SKM-1 (cell line): Measurements from ENCODE around the gene SDF4.
"Not testable (repeated sequence)": the region's sequence is repeated elsewhere in the genome, so short reads cannot be mapped to it uniquely, and the experiment has no call there.

ENCODE experiments used
- DNase-seq: peaks from one replicate; lab custom pipeline; 2025; ENCODE audit not compliant: unreplicated experiment; lab: John Stamatoyannopoulos, UW

The SDF4 gene

DNA sequence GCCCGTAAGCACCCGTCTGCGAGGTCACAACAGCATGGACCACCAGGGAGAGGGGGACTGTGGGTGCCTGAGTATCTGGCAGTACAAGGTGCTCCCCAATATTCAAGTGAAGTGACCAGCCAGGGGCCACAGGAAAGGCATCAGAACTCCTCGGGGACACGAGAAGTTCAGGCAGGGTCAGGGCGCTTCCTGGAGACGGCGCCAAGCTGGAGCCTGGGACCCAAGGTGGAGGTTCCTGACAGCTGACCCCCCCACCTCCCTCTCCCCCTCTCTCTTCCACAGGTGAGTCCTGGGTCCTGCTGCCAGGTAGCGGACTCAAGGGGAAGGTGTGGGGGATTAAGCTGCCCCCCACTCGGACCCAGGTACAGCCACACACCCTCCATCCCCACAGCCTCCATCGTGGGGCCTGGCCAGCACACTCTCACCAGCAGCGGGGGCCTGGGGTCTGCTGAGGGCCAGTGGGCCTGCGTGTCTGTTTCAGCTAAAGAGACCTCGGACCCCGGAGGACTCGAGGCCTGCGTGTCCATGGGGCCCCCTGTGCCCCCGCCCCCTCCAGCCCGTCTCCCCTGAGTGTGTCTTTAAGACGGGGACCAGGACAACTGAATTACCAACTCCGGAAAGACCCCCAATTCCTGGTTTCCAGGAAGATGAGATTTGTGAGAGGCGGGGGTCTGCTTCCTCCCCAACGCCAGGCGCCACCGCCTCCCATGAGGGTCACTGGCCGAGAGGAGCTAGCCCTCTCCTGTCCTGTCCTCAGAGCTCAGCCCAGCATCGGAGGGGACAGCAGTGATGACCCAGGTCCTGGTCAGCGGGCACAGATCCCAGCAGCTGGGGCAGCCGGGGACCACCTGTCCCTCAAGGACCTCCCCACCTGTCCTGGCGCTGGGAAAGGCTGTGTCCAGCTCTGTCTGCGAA is 31.6 kb downstream of the SDF4 start:
- DNase-seq = no peak

DNA sequence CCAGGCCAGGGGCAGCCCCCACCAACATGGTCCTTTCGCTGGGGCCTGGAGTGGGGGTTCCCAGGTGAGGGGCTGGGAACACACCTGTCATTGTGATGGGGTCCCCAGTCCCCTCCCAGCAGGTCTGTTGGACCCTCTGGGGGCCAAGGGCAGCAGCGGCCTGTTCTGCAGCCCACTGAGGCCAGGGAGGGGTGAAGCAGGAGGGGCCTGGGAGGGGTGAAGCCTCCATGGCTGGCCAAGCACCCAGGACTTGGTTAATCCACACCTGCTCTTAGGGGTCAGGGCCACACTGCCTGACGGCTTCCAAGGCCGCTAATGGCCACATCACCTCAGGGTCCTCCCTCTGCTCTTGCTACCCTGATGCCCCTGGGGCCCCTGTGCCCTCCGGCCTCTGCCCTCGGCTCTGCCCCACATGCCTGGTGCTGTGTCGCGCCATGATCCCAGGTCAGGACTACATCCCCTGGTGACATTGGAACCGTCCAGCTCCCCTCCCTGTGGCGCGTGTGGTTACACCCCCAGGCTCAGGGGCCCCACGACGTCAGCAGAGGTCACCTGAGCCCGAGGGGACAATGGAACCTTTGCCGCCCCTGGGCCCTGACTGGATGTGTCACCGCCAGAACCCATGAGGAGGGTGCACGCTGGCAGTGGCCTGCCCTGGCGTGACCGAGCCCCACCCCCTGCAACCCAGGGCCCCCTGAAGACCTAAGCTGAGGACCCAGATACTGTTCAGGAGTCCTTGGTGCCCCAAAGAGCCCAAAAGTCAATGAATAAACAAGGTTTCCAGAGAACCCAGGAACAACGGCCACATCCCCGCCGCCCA is 32.5 kb downstream of the SDF4 start:
- no peak for DNase-seq

DNA sequence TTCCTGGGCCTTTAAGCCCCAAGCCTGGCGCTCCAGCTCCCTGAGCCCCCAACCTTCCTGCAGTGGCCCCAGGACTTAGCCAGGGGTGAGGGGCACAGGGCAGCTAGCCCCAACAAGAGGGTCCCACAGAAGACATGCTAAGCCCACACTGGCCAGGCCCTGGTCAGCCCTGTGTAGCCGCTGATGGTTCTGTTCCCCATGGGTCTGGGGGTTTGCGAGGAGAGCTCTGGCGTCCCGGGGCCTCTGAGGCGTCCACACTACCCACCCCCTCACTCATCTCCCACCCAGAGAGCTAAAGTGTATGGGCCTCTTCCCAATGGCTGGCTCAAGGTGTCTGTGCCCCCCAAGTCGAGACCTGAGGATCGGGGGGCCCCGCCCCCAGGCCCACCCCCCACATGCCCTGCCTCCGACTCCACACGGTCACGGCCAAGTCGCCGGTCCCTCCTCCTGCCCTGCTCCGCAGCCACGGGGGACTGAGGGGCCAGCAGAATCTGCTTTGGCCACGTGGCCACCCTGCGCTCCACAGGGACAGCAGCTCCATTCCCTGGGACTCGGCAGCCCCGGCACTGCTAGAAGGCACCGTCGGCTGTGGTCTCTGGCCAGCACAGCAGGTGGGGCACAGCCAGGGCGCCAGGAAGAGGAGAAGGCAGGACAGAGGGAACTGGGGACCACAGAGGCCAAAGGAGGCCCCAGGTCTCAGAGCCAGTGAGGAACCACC is 33.2 kb downstream of the SDF4 start:
- DNase-seq = no peak

DNA sequence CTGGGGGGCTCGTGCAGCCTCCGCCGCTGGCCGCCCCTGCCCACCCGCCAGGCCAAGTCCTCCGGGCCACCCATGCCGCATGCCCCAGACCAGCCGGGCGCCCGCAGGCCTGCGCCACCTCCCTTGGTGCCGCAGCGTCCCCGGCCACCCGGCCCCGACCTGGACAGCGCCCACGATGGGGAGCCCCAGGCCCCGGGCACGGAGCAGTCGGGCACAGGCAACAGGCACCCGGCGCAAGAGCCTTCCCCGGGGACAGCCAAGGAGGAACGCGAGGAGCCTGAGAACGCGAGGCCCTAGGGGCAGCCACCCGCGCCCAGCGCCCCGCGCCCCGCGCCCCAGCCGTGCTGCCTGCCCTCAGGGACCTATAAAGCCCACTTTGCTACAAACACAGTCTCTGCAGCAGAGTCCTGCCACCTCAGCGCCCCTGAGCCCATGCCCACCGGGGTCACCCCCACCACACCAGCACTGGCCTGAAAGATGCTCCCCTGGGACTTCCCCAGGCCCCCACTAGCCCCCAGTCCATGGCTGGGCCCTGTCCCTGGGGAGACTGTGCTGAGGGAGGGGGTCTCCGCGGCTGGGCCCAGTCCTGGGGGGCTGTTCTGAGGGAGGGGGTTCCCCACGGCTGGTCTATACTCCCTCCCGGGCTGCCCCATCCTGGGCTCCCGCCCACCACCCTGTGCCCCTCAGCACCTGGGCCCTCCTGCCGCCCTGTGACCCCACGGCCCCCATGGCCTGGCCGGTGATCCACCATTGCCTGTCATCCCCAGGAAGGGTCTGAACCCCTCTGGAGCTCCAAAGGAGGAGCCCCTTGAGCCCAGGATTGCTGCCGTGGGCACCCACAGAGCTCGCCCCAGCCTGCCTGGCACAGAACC is 34.0 kb downstream of the SDF4 start:
- DNase-seq = no peak

DNA sequence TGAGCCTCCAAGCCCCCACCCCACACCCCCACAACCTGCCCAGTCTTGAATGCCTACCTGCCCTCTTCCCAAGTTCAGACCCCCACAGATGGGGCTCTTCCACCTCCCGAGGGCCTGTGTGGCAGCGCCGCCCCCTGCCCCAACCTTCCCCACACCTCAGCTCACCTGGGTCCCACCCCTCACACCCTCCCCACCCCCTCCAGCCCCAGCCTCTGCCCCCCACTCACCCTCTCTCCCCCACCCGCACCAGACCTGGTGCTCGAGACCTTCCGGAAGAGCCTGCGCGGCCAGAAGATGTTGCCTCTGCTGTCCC is 34.7 kb downstream of the SDF4 start:
- DNase-seq = no peak

DNA sequence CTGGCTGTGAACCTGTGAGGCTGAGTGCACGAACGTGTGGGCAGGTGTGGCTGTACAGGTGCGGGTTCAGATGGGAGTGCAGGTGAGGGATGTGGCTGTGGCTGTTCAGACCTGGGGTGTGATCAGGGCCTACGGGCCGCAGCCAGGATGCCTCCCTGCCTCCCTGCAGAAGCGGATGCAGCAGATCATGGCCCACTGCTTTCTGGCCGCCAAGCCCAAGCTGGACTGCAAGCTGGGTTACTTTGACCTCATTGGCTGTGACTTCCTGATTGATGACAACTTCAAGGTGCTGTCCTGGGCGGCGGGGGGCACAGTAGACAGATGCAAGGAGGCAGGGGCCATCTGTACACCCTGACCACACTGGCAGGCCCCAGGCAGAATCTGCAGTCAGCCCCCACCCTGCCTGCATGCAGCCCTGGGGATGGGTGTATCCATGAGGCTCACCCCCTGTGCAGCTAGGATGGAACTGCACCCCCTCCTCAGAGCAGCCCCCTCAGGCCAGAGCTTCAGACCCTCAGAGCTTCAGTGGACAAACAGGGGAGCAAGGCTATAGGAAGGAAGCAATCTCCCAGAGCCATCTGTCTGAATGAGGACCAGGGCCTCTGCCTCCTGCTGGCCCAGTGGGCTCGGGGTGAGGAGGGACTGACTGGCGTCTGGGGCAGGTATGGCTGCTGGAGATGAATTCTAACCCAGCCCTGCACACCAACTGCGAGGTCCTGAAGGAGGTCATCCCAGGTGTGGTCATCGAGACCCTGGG is 35.2 kb downstream of the SDF4 start:
- no peak for DNase-seq

DNA sequence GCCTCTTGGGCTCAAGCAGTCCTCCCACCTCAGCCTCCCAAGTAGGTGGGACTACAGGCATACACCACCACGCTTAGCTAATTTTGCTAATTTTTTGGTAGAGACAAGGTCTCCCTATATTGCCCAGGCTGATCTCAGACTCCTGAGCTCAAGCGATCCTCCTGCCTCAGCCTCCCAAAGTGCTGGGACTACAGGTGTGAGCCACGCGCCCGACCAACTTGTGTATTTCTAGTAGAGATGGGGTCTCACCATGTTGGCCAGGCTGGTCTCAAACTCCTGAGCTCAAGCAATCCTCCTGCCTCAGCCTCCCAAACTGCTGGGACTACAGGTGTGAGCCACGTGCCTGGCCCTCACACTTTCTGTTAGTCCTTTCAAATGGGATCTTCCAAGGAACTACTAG is 36.1 kb downstream of the SDF4 start:
- DNase-seq = not testable (repeated sequence)

DNA sequence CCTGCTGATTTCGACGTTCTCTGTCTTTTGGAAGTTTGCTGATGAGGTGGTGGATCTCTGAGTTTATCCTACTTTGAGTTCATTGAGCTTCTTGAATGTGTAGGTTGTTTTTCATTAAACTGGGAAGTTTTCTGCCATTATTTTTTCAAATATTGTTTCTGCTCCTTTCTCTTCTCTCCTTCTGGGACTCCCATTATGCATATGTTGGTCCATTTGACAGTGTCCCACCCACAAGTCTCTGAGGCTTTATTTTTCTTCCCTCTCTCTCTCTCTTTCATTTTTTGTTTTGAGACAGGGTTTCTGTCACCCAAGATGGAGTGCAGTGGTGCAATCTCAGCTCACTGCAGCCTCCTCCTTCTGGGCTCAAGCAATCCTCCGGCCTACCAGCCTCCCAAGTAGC is 37.1 kb downstream of the SDF4 start:
- no peak for DNase-seq

DNA sequence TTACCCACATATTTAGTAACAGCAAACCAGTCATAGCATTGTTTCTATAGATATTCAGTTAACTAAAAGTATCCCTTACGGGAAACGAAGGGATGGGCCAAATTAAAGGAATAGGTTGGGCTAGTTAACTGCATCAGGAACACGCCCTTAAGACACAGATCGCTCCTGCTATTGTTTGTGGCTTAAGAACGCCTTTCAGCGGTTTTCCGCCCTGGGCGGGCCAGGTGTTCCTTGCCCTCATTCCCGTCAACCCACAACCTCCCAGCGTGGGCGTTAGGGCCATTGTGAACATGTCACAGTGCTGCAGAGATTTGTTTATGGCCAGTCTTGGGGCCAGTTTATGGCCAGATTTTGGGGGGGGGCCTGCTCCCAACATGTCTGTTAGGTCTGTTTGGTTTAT is 40.1 kb downstream of the SDF4 start:
- no peak for DNase-seq

DNA sequence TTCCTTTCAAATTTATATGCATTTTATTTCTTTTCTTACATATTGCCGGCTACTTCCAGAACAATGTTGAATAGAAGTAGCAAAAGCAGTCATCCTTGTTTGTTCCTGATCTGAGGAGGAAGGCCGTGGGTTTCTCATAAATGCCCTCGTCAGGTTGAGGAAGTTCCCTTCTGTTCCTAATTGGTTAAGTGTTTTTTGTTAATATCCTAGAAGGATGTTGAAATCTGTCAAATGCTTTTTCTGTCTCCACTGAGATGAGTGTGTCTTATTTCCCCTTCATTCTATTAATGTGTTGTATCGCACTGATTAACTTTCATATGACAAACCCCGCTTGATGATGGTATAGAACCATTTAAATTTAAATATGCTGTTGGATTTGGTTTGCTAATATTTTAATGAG is 42.7 kb downstream of the SDF4 start:
- DNase-seq = no peak

DNA sequence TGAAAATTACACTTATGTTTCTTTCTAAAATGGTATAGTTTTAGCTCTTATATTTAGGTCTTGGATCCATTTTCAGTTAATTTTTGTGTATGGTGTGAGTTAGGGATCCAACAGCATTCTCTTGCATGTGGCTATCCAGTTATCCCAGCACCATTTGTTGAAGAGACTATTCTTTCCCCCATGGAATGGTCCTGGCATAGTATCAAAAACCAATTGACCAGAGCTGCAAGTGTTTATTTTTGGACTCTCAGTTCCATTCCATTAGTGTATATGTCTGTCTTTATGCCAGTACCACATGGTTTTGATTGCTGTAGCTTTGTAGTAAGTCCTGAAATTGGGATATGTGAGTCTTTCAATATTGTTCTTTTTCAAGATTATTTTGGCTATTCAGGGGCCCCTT is 43.9 kb downstream of the SDF4 start:
- DNase-seq = no peak

DNA sequence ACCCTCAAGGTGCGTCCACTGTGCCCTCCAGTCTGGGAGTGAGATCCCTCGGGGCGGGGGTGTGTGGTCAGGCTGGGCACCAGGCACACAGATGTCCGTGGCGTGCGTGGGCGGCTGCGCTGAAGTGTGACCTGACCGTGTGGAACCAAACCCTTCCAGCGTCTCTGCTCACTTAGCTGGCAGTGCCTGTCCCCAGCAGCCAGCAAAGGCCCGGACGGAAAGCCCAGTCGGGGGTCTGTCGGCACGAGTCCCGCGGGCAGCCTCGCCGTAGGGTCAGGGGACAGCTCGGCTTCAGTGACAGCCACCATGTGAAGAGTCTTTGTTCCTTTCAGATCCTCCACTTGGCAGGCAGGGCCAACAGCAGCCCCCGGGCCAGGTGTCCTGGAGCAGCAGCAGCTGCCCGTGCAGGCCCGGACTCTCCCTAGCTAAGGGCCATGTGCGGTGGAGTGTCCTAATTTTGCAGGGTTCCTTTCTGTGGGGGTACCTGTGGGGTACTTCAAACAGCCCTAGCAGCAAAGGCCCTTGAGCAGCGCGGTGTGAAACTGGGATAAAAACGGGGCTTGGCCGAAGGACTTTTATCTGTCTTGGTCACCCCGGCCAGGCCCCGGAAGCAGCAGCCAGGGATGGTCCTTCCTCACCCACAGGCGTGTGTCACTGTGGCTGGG is 46.6 kb downstream of the SDF4 start:
- DNase-seq = no peak

DNA sequence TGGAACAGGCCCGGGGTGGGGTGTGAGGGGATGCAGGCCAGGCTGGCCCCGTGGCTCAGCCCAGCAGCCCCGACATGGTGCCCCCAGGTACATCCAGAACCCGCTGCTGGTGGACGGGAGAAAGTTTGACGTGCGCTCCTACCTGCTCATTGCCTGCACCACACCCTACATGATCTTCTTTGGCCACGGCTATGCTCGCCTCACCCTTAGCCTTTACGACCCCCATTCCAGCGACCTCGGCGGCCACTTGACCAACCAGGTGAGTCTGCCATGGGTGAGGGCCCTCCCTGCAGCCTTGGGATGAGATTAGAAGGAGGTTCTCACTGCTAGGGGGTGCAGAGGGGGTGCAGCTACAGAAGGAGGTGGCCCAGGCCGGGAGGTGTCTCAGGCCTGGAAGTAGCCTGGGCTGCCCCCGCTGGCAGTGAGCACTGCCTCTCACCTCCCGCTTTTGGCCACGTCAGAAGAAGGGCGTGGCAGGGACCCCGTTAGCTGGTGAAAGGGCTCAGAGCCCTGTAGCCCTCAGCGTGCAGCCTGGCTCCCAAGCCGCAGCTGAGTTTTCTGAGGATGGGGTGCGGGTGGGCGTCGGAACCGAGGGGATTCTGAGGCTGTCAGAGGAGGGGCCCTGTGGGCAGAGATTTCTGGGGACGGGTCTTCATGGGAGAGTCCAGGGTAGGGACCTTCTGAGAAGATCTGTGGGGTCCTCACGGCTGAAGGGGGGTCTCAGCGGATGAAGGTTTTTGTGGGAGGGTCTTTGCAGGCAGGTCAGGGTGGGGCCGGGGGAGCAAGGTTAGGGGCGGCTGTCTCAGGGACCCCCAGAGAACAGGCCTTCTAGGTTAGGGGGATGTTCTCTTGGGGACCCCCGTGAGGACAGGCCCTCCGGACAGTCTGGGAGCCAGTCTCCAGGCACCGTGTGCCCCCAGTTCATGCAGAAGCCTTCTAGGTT is 47.7 kb downstream of the SDF4 start:
- no peak for DNase-seq

DNA sequence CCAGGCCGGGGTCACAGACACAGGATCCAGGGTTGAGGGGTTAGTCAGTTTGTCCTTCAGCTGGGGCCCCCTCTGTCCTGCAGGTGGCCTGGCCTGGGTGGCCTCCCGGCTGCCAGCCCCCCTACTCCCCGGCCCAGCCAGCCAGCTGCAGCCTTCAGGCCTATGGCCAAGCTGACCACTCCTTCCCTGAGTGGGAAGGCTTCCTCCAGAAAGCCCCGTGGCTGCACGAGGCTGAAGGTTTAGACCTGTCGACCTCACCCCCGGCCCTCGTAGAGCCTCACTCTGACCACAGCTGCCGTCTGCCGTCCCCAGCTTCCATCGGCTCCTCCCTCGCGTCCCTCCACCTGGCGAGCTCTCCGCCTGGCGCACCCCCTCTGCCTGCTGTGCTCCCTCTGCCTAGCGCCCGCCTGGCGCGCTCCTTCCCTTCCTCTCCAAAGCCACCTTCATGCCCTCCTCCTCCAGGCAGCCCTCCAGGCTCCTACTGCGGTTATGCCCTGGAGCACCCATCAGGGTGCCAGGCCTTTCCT is 48.5 kb downstream of the SDF4 start:
- no peak for DNase-seq

DNA sequence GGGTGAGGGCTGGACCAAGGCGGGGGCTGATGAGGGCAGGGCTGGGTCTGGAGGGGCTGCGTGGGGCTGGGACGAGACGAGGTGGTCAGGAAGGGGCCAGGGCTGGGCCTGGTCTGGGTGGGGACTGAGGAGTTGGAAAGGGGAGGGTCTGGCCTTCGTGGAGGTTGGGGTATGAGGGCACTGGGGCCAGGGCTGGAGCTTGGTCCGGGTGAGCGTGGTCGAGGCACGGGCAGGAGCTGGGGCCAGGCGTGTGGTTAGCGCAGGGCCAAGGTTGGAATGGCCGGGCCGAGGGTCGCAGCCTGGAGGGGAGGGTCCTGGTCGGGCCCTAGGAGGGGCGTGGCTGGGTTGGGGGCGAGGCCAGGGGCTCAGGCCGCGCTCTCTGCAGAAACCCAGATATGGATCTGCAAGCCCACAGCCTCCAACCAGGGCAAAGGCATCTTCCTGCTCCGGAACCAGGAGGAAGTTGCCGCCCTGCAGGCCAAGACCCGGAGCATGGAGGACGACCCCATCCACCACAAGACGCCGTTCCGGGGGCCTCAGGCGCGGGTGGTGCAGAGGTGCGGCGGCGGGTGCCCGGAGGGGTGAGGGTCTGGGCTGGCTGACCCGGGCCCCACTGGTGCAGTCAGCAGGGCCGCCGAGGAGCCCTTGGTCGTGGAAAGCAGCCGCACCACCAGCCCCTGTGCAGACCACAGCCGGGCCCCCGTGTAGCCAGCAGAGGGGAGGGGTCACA is 49.1 kb downstream of the SDF4 start:
- DNase-seq = no peak

DNA sequence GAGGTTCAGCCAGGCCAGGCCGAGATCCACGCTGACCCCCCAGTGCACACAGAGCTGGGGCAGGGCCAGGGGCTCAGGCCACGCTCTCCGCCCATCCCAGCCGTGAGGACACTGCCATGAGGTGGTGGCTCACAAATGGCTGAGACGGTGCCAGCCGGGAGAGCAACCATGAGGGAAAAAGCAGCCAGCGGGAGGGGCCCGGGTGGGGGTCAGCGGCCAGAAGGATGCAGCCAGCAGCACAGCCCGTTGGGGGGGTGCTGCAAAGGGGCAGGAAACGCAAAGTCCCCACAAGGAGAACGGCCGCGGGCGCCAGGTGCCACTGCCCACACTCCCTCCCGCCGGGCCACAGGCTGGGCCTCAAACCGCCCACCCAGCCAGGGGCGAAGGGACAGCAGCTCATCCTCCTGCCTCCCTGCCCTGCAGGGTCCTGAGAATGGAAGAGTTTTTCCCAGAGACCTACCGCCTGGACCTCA is 49.8 kb downstream of the SDF4 start:
- DNase-seq = no peak

DNA sequence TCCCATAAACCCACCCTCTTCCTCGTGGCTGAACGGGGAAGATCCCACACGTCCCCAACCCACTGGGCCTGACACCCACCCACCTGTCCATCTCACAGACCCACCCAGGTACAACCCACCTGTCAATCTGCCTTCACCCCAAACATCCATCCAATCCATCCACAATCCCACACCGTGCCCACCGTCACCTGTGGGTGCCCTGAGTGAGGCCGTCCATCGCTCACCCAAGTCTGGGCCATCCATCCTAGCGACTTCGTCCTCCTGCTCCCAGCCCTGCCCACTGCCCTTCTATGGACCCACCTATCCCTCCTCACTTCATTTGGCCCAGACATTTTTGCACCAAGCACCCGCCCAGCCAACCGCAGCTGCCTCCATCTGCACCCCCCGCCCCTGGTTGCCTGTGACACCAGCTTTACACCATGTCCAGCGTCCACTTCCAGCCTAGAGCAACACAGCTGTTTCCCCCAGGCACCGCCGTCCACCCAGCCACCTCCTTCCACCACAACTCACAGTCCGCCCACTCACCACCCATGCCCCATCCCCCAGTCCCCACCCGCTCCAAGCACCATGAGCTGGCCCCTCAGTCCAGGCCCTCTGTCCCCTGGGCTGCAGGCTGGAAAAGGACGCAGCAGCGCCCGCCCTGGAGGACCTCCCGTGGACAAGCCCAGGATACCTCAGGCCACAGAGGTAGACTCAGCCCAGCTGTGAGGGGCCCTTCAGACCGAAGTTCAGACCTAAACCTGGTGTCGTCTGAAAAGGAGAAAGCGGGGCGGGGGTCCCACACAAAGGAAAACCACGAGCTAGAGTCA is 50.5 kb downstream of the SDF4 start:
- no peak for DNase-seq
